HG03159 (cell line): ENCODE results near the gene RELL2.
"Not testable (repeated sequence)": the region's sequence is repeated elsewhere in the genome, so short reads cannot be mapped to it uniquely, and the experiment has no call there.

Experiments used
- ATAC-seq: cut with Tn5 transposase; IDR thresholded peaks from one replicate; pipeline ENCODE4 v1.9.1; 2021; ENCODE audit warnings: mild to moderate bottlenecking, moderate library complexity; ENCODE audit not compliant: unreplicated experiment

RELL2 gene

GRCh38 chr5:141636413-141637122, at the start of gene RELL2, which contains the start of gene HDAC3:
TSS of gene RELL2 (plus strand) at chr5:141636997. CDS start at chr5:141638226, 1,229 bp downstream.
TSS of gene HDAC3 (minus strand) at chr5:141636849. CDS start at chr5:141636790, 59 bp downstream.
- peak; percentile 75 for ATAC-seq

- ATAC-seq = no peak
Observed at GRCh38 chr5:141590127-141590526, 46.7 kb upstream of the RELL2 start.

GRCh38 chr5:141596867-141597266, 39.9 kb upstream of the RELL2 start:
- ATAC-seq = no peak

GRCh38 chr5:141597394-141597793, 39.4 kb upstream of the RELL2 start:
- ATAC-seq = no peak

GRCh38 chr5:141597814-141598213, 39.0 kb upstream of the RELL2 start:
- no peak for ATAC-seq

GRCh38 chr5:141598391-141599345, 38.1 kb upstream of the RELL2 start:
- ATAC-seq = peak; percentile 53

- no peak for ATAC-seq
Observed at GRCh38 chr5:141602606-141603005, 34.2 kb upstream of the RELL2 start.

- ATAC-seq = no peak
Observed at GRCh38 chr5:141603923-141604717, 32.7 kb upstream of the RELL2 start.

GRCh38 chr5:141605523-141606277, 31.1 kb upstream of the RELL2 start:
- peak; percentile 97 for ATAC-seq

- ATAC-seq = no peak
Observed at GRCh38 chr5:141608046-141608445, 28.8 kb upstream of the RELL2 start.

GRCh38 chr5:141608557-141608956, 28.2 kb upstream of the RELL2 start:
- ATAC-seq = no peak

- no peak for ATAC-seq
Observed at GRCh38 chr5:141609044-141609443, 27.8 kb upstream of the RELL2 start.

GRCh38 chr5:141609921-141610320, 26.9 kb upstream of the RELL2 start:
- not testable (repeated sequence) for ATAC-seq

- ATAC-seq = no peak
Observed at GRCh38 chr5:141611289-141611688, 25.5 kb upstream of the RELL2 start.

- ATAC-seq = no peak
Observed at GRCh38 chr5:141613344-141613743, 23.5 kb upstream of the RELL2 start.

GRCh38 chr5:141615991-141616720, 20.6 kb upstream of the RELL2 start:
- no peak for ATAC-seq

- ATAC-seq = no peak
Observed at GRCh38 chr5:141617128-141617527, 19.7 kb upstream of the RELL2 start.

- ATAC-seq = no peak
Observed at GRCh38 chr5:141617682-141618029, 19.1 kb upstream of the RELL2 start.

- ATAC-seq = peak; percentile 37
Observed at GRCh38 chr5:141618030-141618803, 18.6 kb upstream of the RELL2 start.
